ENCODE measurements around the gene ZSWIM4. TPM values are rescaled to one million over a fixed set of nuclear protein-coding genes. Genes with fewer than 3 reads are reported as not detected.

The ZSWIM4 gene
- total and polyA plus RNA-seq, 2 of the 4 experiments (the other 2 are of a cell fraction): 2.2 to 6.2 TPM

DNA sequence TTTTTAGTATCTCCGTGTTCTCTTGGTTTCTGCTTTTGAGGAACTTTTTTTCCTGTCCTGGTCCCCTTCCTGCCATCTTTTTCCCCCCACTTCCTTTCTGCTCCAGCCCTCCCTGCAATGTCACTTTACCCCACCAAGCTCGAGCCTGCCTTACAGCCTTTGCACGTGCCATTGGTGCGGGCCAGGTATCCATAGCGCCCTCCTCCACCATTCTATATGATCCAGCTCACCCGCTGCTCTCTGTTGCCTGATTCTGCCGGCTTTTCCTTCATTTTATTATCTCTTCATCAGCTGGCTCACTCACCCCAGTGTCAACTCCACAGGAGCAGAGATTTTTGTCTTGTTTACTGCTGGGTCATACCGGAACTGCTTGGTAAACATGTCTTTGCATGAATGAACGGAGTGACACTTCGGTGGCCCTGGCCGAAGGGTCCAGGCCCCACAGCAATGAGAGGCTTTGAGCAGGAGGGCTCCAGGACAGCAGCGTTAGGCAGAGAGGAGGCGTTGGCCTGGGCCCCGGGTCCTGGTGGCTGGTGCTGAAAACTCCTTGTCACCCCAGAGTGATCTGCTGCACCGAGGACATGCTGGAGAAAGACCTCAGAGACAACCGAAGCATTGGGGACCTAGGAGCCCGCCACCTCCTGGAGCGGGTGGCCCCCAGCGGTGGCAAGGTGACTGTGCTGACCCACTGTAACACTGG, 29.7 kb upstream of the ZSWIM4 start:
- POLR2A ChIA-PET (ENCODE audit: unreplicated experiment): no interaction called here
- 55% methylated on average over 10 of the region's 19 CpGs; no CpG with 5 or more reads in 1 of the 2 experiments for WGBS, 2 experiments (ENCODE audit: extremely low coverage in 2 of 2, insufficient read length in 1 of 2)
- Histone ChIP-seq H3K4me1 (ENCODE audit: control insufficient read depth, insufficient read depth, low read length) (peaks cover 7% of the 10 kb centered on the region), H3K9me1 (ENCODE audit: insufficient read depth, low read length) (no peaks in the 10 kb centered on the region; the same call in 1 of the 2 replicates), H2BK20ac (ENCODE audit: low read depth, low read length) (no peak overlapping the region), H4K20me1 (ENCODE audit: insufficient read depth, low read length) (0 out of 2 replicates have a peak, but pooled peaks cover 8% of the 10 kb centered on the region), H3K36me3 (ENCODE audit: control insufficient read depth, insufficient read depth, low read length) (peaks cover 46% of the 10 kb centered on the region), H2BK120ac (ENCODE audit: low read depth, low read length) (0 out of 2 replicates have a peak overlapping the region, but pooled peaks have one; percentile 1), H4K5ac (ENCODE audit: low read depth, low read length) (no peak overlapping the region), H3K23ac (ENCODE audit: low read depth, low read length) (peak overlapping the region; percentile 72), H2BK15ac (ENCODE audit: low read depth, low read length) (no peak overlapping the region), H2AK9ac (replicated peaks; ENCODE audit: low read depth, low read length, poor library complexity) (peak overlapping the region; percentile 10), H3K27ac (ENCODE audit: insufficient read depth, low read length) (peak overlapping the region; percentile 21; the same call in 1 of the 2 replicates), H2BK5ac (ENCODE audit: low read depth, low read length, poor library complexity, severe bottlenecking) (no peak overlapping the region), H3K9me3 (ENCODE audit: control insufficient read depth, insufficient read depth, low read length) (no peaks in the 10 kb centered on the region), H3K9ac (ENCODE audit: low read depth, low read length) (peak overlapping the region; percentile 85), H3K4ac (ENCODE audit: low read depth, low read length) (peak overlapping the region; percentile 64), H3K79me1 (ENCODE audit: low read depth in 1 of 2, low read length in 2 of 2) (peaks cover 18 to 44% of the 10 kb centered on the region in 2 experiments), H3K18ac (ENCODE audit: low read depth, low read length) (no peak overlapping the region), H4K8ac (ENCODE audit: low read depth in 2 of 2, low read length in 2 of 2) (peak overlapping the region in 1 of 2 experiments; percentile 48; a peak in 2 of 4 replicates), H3K14ac (replicated peaks; ENCODE audit: low read depth, low read length) (peak overlapping the region; percentile 66), H3K4me3 (ENCODE audit: insufficient read depth, low read depth, low read length) (peak overlapping the region; percentile 99), H2AK5ac (ENCODE audit: low read depth, low read length) (peak overlapping the region; percentile 59), H3K56ac (ENCODE audit: extremely low read depth, insufficient read depth, low read length) (peak overlapping the region; percentile 26; the same call in 1 of the 2 replicates), H2AFZ (replicated peaks; ENCODE audit: low read length, poor library complexity) (peak overlapping the region; percentile 90), H3K4me2 (ENCODE audit: low read depth, low read length) (peak overlapping the region; percentile 94), H3K27me3 (ENCODE audit: control insufficient read depth, insufficient read depth, low read length) (no peaks in the 10 kb centered on the region), H4K91ac (ENCODE audit: insufficient read depth, low read depth, low read length) (peak overlapping the region; percentile 43; the same call in 1 of the 2 replicates)
- TF ChIP-seq FOS (IDR thresholded peaks at IDR 0.05; ENCODE audit: low read depth, low read length) (no peak), RFX5 (IDR thresholded peaks at IDR 0.05; ENCODE audit: low read depth, low read length) (no peak), BHLHE40 (IDR thresholded peaks at IDR 0.05; ENCODE audit: low read depth, low read length) (peak; percentile 71)
- TF ChIP-seq, protein P1, sequence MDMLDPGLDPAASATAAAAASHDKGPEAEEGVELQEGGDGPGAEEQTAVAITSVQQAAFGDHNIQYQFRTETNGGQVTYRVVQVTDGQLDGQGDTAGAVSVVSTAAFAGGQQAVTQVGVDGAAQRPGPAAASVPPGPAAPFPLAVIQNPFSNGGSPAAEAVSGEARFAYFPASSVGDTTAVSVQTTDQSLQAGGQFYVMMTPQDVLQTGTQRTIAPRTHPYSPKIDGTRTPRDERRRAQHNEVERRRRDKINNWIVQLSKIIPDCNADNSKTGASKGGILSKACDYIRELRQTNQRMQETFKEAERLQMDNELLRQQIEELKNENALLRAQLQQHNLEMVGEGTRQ (IDR thresholded peaks at IDR 0.05; ENCODE audit: low read depth, low read length): no peak
- CTCF ChIA-PET: no interaction called here
- no TSS peak for BruUV-seq (replicated peaks)
- ATAC-seq (ENCODE audit: low read depth): no peak
- no peak for DNase-seq
- intact Hi-C loops (cut with micrococcal nuclease): no loop called here
- dilution Hi-C loops (cut with HindIII; ENCODE audit: low sequenced_read_pairs, unreplicated experiment): no loop called here
- in situ Hi-C loops (cut with MboI; ENCODE audit: low sequenced_read_pairs): loop anchor here (25.0 kb wide), 1 partner anchor 322 kb away; the partner anchor contains the start of genes C19orf67 and SAMD1
